Measurements from ENCODE around the gene NTMT2.
"Not testable (repeated sequence)": the region's sequence is repeated elsewhere in the genome, so short reads cannot be mapped to it uniquely, and the experiment has no call there.

Gene NTMT2

GRCh38 chr1:170162459-170163246 lies 16.9 kb downstream of the NTMT2 start:
- DNase-seq: no peak

- DNase-seq: no peak
Measured at GRCh38 chr1:170164103-170164763, 18.5 kb downstream of the NTMT2 start.

- DNase-seq: no peak
Measured at GRCh38 chr1:170166518-170167180, 20.9 kb downstream of the NTMT2 start.

GRCh38 chr1:170168265-170168664 lies 22.5 kb downstream of the NTMT2 start:
- DNase-seq: peak; percentile 32 to 36

- not testable (repeated sequence) for DNase-seq
Measured at GRCh38 chr1:170170513-170170912, 24.8 kb downstream of the NTMT2 start.

GRCh38 chr1:170174395-170174794 lies 28.6 kb downstream of the NTMT2 start:
- no peak for DNase-seq

GRCh38 chr1:170175041-170175440 lies 29.3 kb downstream of the NTMT2 start:
- no peak for DNase-seq

- DNase-seq: no peak
Measured at GRCh38 chr1:170175484-170175883, 29.7 kb downstream of the NTMT2 start.

- DNase-seq: no peak
Measured at GRCh38 chr1:170176772-170177171, 31.0 kb downstream of the NTMT2 start.

GRCh38 chr1:170182442-170182841 lies 36.7 kb downstream of the NTMT2 start:
- no peak for DNase-seq

- DNase-seq: no peak
Measured at GRCh38 chr1:170192546-170192945, 46.8 kb downstream of the NTMT2 start.

GRCh38 chr1:170194451-170194850 lies 48.7 kb downstream of the NTMT2 start:
- no peak for DNase-seq

GRCh38 chr1:170196490-170197236 lies 50.9 kb downstream of the NTMT2 start:
- no peak for DNase-seq

- no peak for DNase-seq
Measured at GRCh38 chr1:170198090-170198489, 52.3 kb downstream of the NTMT2 start.

GRCh38 chr1:170198584-170198983 lies 52.8 kb downstream of the NTMT2 start:
- no peak for DNase-seq

GRCh38 chr1:170200161-170200560 lies 54.4 kb downstream of the NTMT2 start:
- no peak for DNase-seq

- DNase-seq: no peak
Measured at GRCh38 chr1:170200621-170201397, 55.0 kb downstream of the NTMT2 start.

GRCh38 chr1:170203693-170204092 lies 57.9 kb downstream of the NTMT2 start:
- DNase-seq: no peak

GRCh38 chr1:170204121-170204520 lies 58.4 kb downstream of the NTMT2 start:
- no peak for DNase-seq

- DNase-seq: no peak
Measured at GRCh38 chr1:170205301-170205700, 59.5 kb downstream of the NTMT2 start.

- DNase-seq: no peak
Measured at GRCh38 chr1:170209125-170209524, 63.4 kb downstream of the NTMT2 start.

GRCh38 chr1:170210142-170210541 lies 64.4 kb downstream of the NTMT2 start:
- DNase-seq: no peak
